ENCODE data around the gene SLAIN1. TPM values are rescaled to one million over a fixed set of nuclear protein-coding genes. Genes with fewer than 3 reads are reported as not detected.

The SLAIN1 gene
- total RNA-seq, 4 donors from 2014 or later, result 4.8 to 10.4 (median 6.0) TPM

DNA sequence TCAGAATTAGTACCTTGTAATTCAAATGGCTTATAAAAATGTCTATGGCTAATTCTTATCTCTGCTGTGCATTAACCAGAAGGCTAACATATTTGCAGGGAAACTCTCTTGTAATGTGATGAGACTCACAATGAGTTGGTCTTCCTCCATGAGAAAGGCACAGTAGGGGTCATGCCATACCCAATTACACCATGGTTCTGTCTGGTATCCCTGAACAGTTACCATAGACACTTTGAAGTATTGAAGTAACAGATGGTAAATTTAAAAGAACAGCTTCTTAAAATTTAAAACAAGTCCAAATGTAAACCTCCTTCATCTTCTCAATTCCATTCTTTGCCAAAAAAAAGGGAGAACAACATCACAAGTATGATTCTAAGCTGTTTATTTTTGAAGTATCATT lies 22.6 kb upstream of the SLAIN1 start:
- H3K27me3 ChIP-seq, result peaks cover 6% of the 10 kb centered on the region
- H3K27ac ChIP-seq, result no peak overlapping the region
- H3K9me3 ChIP-seq, result no peaks in the 10 kb centered on the region
- no peak for DNase-seq (ENCODE audit: low spot score in 2 of 2)
- TF ChIP-seq POLR2A (IDR thresholded peaks at IDR 0.05), result no peak
- no peak for TF ChIP-seq POLR2AphosphoS5 (IDR thresholded peaks at IDR 0.05)
- TF ChIP-seq, protein P1, sequence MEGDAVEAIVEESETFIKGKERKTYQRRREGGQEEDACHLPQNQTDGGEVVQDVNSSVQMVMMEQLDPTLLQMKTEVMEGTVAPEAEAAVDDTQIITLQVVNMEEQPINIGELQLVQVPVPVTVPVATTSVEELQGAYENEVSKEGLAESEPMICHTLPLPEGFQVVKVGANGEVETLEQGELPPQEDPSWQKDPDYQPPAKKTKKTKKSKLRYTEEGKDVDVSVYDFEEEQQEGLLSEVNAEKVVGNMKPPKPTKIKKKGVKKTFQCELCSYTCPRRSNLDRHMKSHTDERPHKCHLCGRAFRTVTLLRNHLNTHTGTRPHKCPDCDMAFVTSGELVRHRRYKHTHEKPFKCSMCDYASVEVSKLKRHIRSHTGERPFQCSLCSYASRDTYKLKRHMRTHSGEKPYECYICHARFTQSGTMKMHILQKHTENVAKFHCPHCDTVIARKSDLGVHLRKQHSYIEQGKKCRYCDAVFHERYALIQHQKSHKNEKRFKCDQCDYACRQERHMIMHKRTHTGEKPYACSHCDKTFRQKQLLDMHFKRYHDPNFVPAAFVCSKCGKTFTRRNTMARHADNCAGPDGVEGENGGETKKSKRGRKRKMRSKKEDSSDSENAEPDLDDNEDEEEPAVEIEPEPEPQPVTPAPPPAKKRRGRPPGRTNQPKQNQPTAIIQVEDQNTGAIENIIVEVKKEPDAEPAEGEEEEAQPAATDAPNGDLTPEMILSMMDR (IDR thresholded peaks at IDR 0.05), result no peak
- TF ChIP-seq EP300 (IDR thresholded peaks at IDR 0.05), result no peak
- no peaks in the 10 kb centered on the region for H3K4me1 ChIP-seq
- H3K4me3 ChIP-seq, result no peak overlapping the region
- H3K36me3 ChIP-seq, result no peaks in the 10 kb centered on the region

DNA sequence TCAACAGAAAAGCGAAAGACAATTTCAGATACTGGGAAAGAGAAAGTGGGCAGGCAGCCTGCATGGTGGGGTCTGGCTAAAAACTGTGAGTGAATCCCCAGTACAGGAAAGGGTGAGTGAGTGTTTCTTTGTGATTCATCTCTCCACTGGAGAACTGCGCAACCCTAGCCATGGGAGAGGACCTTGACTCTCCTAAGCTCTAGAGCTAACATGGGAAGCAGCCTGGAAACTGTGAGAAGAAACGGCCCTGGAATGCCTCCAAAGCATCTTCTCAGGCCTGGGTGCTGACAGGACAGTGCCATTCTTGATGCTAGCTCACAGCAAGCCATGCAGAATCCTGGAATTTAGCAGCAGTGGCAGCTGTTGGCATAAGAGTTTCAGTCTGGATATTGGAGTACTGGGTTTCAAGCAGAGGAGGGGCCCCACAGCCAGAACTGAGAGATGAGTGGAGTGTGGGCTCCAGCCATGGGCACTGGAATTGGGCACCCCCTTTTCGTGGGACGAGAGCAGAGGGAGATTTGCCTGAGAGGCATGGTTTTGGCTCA lies 18.7 kb upstream of the SLAIN1 start:
- WGBS, result 75% methylated on average over 5 of the region's 5 CpGs
- TF ChIP-seq POLR2AphosphoS5 (IDR thresholded peaks at IDR 0.05) (no peak), POLR2A (IDR thresholded peaks at IDR 0.05) (no peak), EP300 (IDR thresholded peaks at IDR 0.05) (no peak)
- TF ChIP-seq, protein P1 (IDR thresholded peaks at IDR 0.05), result no peak
- no peak overlapping the region for H3K4me3 ChIP-seq

DNA sequence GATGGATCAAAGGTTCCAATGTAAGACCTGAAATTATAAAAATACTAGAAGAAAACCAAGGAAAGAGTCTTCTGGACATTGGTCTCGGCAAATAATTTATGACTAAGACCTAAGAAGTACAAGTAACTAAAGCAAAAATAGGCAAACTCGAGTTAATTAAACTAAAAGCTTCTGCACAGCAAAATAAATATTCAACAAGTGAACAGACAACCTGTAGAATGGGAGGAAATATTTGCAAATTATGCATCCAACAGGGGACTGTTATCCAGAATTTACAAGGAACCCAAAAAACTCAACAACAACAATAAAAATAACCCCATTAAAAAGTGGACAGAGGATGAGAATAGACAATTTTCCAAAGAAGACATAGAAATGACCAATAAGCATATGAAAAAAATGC lies 9.7 kb upstream of the SLAIN1 start:
- DNase-seq (ENCODE audit: low spot score in 2 of 2), result no peak
- Histone ChIP-seq H3K36me3 (no peaks in the 10 kb centered on the region), H3K27me3 (no peaks in the 10 kb centered on the region), H3K4me1 (no peaks in the 10 kb centered on the region), H3K4me3 (no peak overlapping the region), H3K9me3 (peaks cover 3% of the 10 kb centered on the region), H3K27ac (no peak overlapping the region)
- TF ChIP-seq POLR2AphosphoS5 (IDR thresholded peaks at IDR 0.05) (no peak), EP300 (IDR thresholded peaks at IDR 0.05) (no peak), POLR2A (IDR thresholded peaks at IDR 0.05) (no peak)
- TF ChIP-seq, protein P1 (IDR thresholded peaks at IDR 0.05), result no peak
- 86% methylated on average over 2 of the region's 2 CpGs for WGBS

More for the DNA sequence above, 18.7 kb upstream of the SLAIN1 start:
- Histone ChIP-seq H3K27me3 (peaks cover 6% of the 10 kb centered on the region), H3K4me1 (no peaks in the 10 kb centered on the region), H3K36me3 (no peaks in the 10 kb centered on the region), H3K27ac (no peak overlapping the region), H3K9me3 (no peaks in the 10 kb centered on the region)
- no peak for DNase-seq (ENCODE audit: low spot score in 2 of 2)

DNA sequence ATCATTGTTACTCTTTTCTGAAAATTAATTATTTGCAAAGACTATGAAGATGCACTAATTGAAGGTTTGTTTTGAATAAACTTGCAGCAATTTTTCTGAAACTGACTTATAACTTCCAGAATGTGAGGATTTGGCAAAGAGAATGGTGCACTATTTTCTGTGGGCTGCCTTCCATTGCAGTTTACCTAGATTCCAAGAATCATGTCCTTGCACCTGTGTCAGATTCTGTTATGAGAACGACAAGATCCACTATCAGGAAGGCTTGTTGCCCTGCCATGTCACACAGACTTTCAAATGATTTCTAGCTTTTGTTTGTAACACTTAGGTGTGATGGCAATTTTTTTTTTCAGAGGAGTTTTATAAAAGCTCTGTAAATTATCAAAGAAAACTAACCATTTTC lies 5.6 kb upstream of the SLAIN1 start:
- 48% methylated on average over 1 of the region's 1 CpG for WGBS
- no peaks in the 10 kb centered on the region for H3K27me3 ChIP-seq
- no peak overlapping the region for H3K4me3 ChIP-seq
- H3K4me1 ChIP-seq, result peaks cover 5% of the 10 kb centered on the region
- no peaks in the 10 kb centered on the region for H3K9me3 ChIP-seq
- no peak overlapping the region for H3K27ac ChIP-seq
- no peak for DNase-seq (ENCODE audit: low spot score in 2 of 2)
- H3K36me3 ChIP-seq, result no peaks in the 10 kb centered on the region
- TF ChIP-seq POLR2A (IDR thresholded peaks at IDR 0.05) (no peak), EP300 (IDR thresholded peaks at IDR 0.05) (no peak), POLR2AphosphoS5 (IDR thresholded peaks at IDR 0.05) (no peak)
- TF ChIP-seq, protein P1 (IDR thresholded peaks at IDR 0.05), result no peak

DNA sequence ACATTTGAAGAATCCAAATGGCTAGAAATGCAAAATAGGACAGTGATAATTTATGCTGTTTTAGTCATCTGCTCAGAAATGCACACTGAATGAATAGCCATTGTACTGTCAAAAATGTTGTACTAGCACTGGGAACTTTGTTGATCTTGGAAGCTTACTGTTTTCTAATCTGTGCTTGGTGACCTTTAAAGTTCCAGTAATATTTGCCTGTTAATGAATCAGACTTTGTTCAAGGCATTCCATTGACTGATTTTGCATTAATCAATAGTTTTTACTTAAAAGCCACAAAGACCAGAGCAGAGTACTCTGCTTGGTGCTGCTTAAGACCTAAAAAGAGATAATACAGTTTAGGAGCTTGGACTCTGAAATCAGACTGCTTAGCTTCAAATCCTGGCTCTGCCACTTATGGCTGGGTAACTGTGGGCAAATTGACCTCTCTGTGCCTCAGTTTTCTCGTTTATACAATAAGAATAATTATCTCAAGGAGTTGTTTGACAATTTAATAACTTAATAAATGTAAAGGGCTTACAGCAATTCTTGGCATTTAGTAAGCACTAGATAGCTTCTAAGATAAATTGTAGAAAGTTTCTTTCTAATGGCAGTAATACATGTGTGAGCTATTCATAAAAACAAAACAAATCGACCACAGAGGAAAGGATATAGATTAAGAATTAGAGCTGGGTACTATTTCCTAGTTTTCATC lies 4.6 kb upstream of the SLAIN1 start:
- 51% methylated on average over 2 of the region's 2 CpGs for WGBS
- TF ChIP-seq EP300 (IDR thresholded peaks at IDR 0.05) (no peak), POLR2AphosphoS5 (IDR thresholded peaks at IDR 0.05) (no peak), POLR2A (IDR thresholded peaks at IDR 0.05) (no peak)
- TF ChIP-seq, protein P1 (IDR thresholded peaks at IDR 0.05), result no peak
- no peaks in the 10 kb centered on the region for H3K27me3 ChIP-seq
- no peak overlapping the region for H3K4me3 ChIP-seq
- no peaks in the 10 kb centered on the region for H3K36me3 ChIP-seq
- H3K4me1 ChIP-seq, result peaks cover 9% of the 10 kb centered on the region
- no peaks in the 10 kb centered on the region for H3K9me3 ChIP-seq
- no peak overlapping the region for H3K27ac ChIP-seq
- no peak for DNase-seq (ENCODE audit: low spot score in 2 of 2)

Data from suprapubic skin (tissue), 4 donors.